Prostate gland (tissue), 2 donors: ENCODE measurements around the gene PDYN. TPM values are rescaled to one million over a fixed set of nuclear protein-coding genes. Genes with fewer than 3 reads are reported as not detected.

ENCODE experiments used
- DNase-seq: peaks from one replicate; pipeline ENCODE4 v3.0.0-alpha.2; 2019; ENCODE audit warnings: low spot score
- H3K27ac ChIP-seq, 2 donors: fragments of 200-600 bp; sonication (generic); 2 replicates each; pipeline ENCODE4 v1.5.1; 2017 to 2019
- H3K27me3 ChIP-seq: fragments of 200-600 bp; sonication (generic); replicated peaks from 2 replicates; pipeline ENCODE4 v1.5.1; 2019; ENCODE audit not compliant: insufficient read depth
- H3K36me3 ChIP-seq, 2 donors: fragments of 200-600 bp; sonication (generic); 1 replicate in 1 of 2; 2 replicates in 1 of 2; pipeline versions ENCODE4 v1.5.1 to v1.8.1; 2017 to 2019
- H3K4me1 ChIP-seq: fragments of 200-600 bp; sonication (generic); replicated peaks from 2 replicates; pipeline ENCODE4 v1.5.1; 2019
- H3K4me3 ChIP-seq, 2 donors: fragments of 200-600 bp; sonication (generic); 2 replicates each; pipeline ENCODE4 v1.5.1; 2017 to 2019
- H3K9me3 ChIP-seq: fragments of 200-600 bp; sonication (generic); 2 replicates; pipeline ENCODE4 v1.5.1; 2017
- CTCF ChIP-seq, 4 experiments: fragments of 200-600 bp in 2 of 4; fragments of 450-650 bp in 2 of 4; sonication (generic) in 2 of 4; IDR thresholded peaks; 1 replicate in 3 of 4; 2 replicates in 1 of 4; pipeline ENCODE4 v1.5.1; 2016 to 2019; ENCODE audit warnings: antibody characterized with exemption in 4 of 4, mild to moderate bottlenecking in 2 of 4, moderate library complexity in 2 of 4
- POLR2A ChIP-seq: fragments of 450-650 bp; IDR thresholded peaks from one replicate; pipeline ENCODE4 v1.6.1; 2016; ENCODE audit warnings: antibody characterized with exemption, mild to moderate bottlenecking
- POLR2AphosphoS5 ChIP-seq: sonication (generic); formaldehyde crosslinking; IDR thresholded peaks from one replicate; pipeline ENCODE4 v1.6.1; 2017; ENCODE audit warnings: antibody characterized with exemption
- WGBS: methylation state at CpG from one replicate; pipeline ENCODE4 v1.1.5; 2018; 5-methylcytosine and 5-hydroxymethylcytosine counted together
- intact Hi-C: fragments of 100-400 bp; cut with DNase I; formaldehyde crosslinking; loops from one replicate; pipeline ENCODE4 v1.14.2; 2022
- total RNA-seq, 2 donors: library from RNA; depleted of rRNA; stranded (reverse); fragments of >200 nt; gene quantifications; one replicate each; pipeline ENCODE4 v1.1.0, GENCODE V29; 2016

The PDYN gene
- total RNA-seq, 2 donors from 2014 or later = 0.28 TPM; not detected in 1

- no peak overlapping the region for H3K27ac ChIP-seq
- no peak overlapping the region for H3K4me3 ChIP-seq
- no peaks in the 10 kb centered on the region for H3K27me3 ChIP-seq
- H3K4me1 ChIP-seq = peaks cover 3% of the 10 kb centered on the region
- intact Hi-C loops = no loop called here
- H3K9me3 ChIP-seq = no peaks in the 10 kb centered on the region
- TF ChIP-seq POLR2A (no peak), CTCF (IDR thresholded peaks at IDR 0.05) (no peak), POLR2AphosphoS5 (no peak)
- no peaks in the 10 kb centered on the region for H3K36me3 ChIP-seq
- 83% methylated on average over 11 of the region's 11 CpGs for WGBS
- DNase-seq = no peak
These were observed 42.3 kb downstream of the PDYN start for GRCh38 chr20:1951436-1952115.

DNA sequence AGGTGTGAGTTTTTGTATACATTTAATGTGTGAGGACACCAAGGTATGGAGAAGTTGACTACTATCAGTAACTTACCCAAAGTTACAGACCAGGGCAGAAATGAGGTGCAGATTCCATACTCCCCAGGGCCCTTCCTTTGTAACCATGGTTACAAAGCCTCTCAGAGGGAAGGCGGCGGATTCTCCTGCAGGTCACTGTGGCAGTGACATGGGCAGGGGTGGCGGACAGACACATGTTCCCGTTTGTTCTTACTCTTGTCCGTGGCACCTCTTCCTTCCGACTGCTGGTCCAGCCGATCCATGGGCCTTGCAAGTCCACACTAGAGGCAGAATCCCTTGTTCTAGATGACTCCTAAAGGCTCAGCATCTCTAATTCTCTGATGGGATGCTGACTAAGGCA is 43.0 kb downstream of the PDYN start:
- Histone ChIP-seq H3K27ac (no peak overlapping the region), H3K9me3 (no peaks in the 10 kb centered on the region), H3K36me3 (no peaks in the 10 kb centered on the region), H3K27me3 (no peaks in the 10 kb centered on the region), H3K4me3 (no peak overlapping the region), H3K4me1 (peaks cover 3% of the 10 kb centered on the region)
- intact Hi-C loops = no loop called here
- DNase-seq = no peak
- WGBS = 88% methylated on average over 7 of the region's 7 CpGs
- no peak for TF ChIP-seq CTCF (IDR thresholded peaks at IDR 0.05)
- no peak for TF ChIP-seq POLR2A
- TF ChIP-seq POLR2AphosphoS5 = no peak

- H3K27me3 ChIP-seq = no peaks in the 10 kb centered on the region
- intact Hi-C loops = loop anchor here (10.0 kb wide), 1 partner anchor 145 kb away; no protein-coding TSS in a partner anchor
- H3K4me3 ChIP-seq = no peak overlapping the region
- 72% methylated on average over 2 of the region's 2 CpGs for WGBS
- no peak for DNase-seq
- TF ChIP-seq CTCF (IDR thresholded peaks at IDR 0.05) = no peak
- no peak for TF ChIP-seq POLR2A
- no peak for TF ChIP-seq POLR2AphosphoS5
- no peak overlapping the region for H3K27ac ChIP-seq
- H3K9me3 ChIP-seq = no peaks in the 10 kb centered on the region
- H3K36me3 ChIP-seq = no peaks in the 10 kb centered on the region
- peaks cover 3% of the 10 kb centered on the region for H3K4me1 ChIP-seq
These were observed 44.3 kb downstream of the PDYN start for GRCh38 chr20:1949347-1950100.

DNA sequence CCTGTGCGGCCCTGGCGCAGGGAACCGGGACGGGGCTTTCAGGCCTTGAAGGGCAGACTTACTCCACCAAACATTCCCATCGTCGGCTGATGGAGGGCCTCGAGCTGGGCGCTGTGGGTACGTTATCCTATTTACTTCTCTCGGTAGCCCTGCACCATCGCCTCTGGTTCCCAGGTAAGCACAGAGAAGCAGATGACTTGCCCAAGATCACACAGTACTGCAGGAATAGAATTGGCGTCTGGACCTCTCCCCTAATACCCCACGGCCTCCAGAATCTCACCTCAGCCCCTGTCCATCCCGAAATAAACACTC is 46.4 kb downstream of the PDYN start:
- H3K27me3 ChIP-seq = no peaks in the 10 kb centered on the region
- TF ChIP-seq CTCF (IDR thresholded peaks at IDR 0.05) (no peak), POLR2A (no peak)
- WGBS = 64% methylated on average over 14 of the region's 14 CpGs
- H3K36me3 ChIP-seq = no peaks in the 10 kb centered on the region
- DNase-seq = no peak
- no peak overlapping the region for H3K27ac ChIP-seq
- H3K4me3 ChIP-seq = no peak overlapping the region
- no peaks in the 10 kb centered on the region for H3K9me3 ChIP-seq
- H3K4me1 ChIP-seq = peaks cover 3% of the 10 kb centered on the region
- intact Hi-C loops = loop anchor here (10.0 kb wide), 1 partner anchor 143 kb away; no protein-coding TSS in a partner anchor
